Testis (tissue), 3 donors: Measurements from ENCODE around the gene EXD3. TPM values are rescaled to one million over a fixed set of nuclear protein-coding genes. Genes with fewer than 3 reads are reported as not detected.

Experiments
- DNase-seq: peaks from one replicate; pipeline ENCODE4 v3.0.0-alpha.2; 2019
- H3K27ac ChIP-seq, 2 donors: fragments of 200-600 bp; sonication (generic); one replicate each; pipeline ENCODE4 v1.5.1; 2019
- H3K27me3 ChIP-seq: fragments of 200-600 bp; sonication (generic); one replicate; pipeline ENCODE4 v1.5.1; 2019
- H3K36me3 ChIP-seq: fragments of 200-600 bp; sonication (generic); one replicate; pipeline ENCODE4 v1.5.1; 2017; ENCODE audit warnings: low read depth; ENCODE audit errors: missing control alignments
- H3K4me1 ChIP-seq: fragments of 200-600 bp; sonication (generic); one replicate; pipeline ENCODE4 v1.5.1; 2019
- H3K4me3 ChIP-seq, 2 donors: fragments of 200-600 bp; sonication (generic); one replicate each; pipeline ENCODE4 v1.5.1; 2017 to 2019
- H3K9me3 ChIP-seq: fragments of 200-600 bp; sonication (generic); one replicate; pipeline ENCODE4 v1.5.1; 2017
- CTCF ChIP-seq, 3 experiments: fragments of 450-650 bp in 2 of 3; fragments of 200-600 bp in 1 of 3; sonication (generic) in 1 of 3; IDR thresholded peaks; one replicate each; pipeline ENCODE4 v1.5.1; 2016 to 2019; ENCODE audit warnings: antibody characterized with exemption in 3 of 3, mild to moderate bottlenecking in 2 of 3, moderate library complexity in 1 of 3
- POLR2A ChIP-seq: fragments of 450-650 bp; IDR thresholded peaks from one replicate; pipeline ENCODE4 v1.6.1; 2017; ENCODE audit warnings: antibody characterized with exemption, mild to moderate bottlenecking, moderate library complexity
- WGBS, 2 donors: methylation state at CpG; one replicate each; pipeline ENCODE4 v1.1.5; 2018; 5-methylcytosine and 5-hydroxymethylcytosine counted together
- intact Hi-C: fragments of 100-400 bp; cut with DNase I; formaldehyde crosslinking; loops from one replicate; pipeline ENCODE4 v1.15.1; 2023; ENCODE audit warnings: low total_unique reads
- polyA plus RNA-seq: library from polyadenylated mRNA; stranded (reverse); fragments of 350-450 nt; fragmentation: Illumina TruSeq; extraction: RNeasy Lipid Tissue Mini Kit (QIAGEN cat#74804); gene quantifications from one replicate; pipeline ENCODE4 v1.2.3, GENCODE V29; 2014; ENCODE audit warnings: low read depth, low replicate concordance; ENCODE audit not compliant: insufficient read depth
- total RNA-seq, 2 donors: library from RNA; depleted of rRNA; stranded (reverse); fragments of >200 nt; gene quantifications; one replicate each; pipeline ENCODE4 v1.2.3, GENCODE V29; 2016

Gene EXD3
- total and polyA plus RNA-seq, 3 donors from 2014 or later = 8.9 to 24.5 (median 15.5) TPM

- DNase-seq = no peak
- intact Hi-C loops = no loop called here
- H3K4me1 ChIP-seq = peaks cover 13% of the 10 kb centered on the region
- H3K9me3 ChIP-seq = no peaks in the 10 kb centered on the region
- H3K27ac ChIP-seq = no peak overlapping the region
- WGBS, 2 donors = 3% methylated on average over 41 of the region's 76 CpGs; no CpG with 5 or more reads in 1 of the 2 donors
- TF ChIP-seq POLR2A (no peak), CTCF (IDR thresholded peaks at IDR 0.05) (peak; percentile 46 to 90 (median 57))
- H3K27me3 ChIP-seq = no peaks in the 10 kb centered on the region
- peak overlapping the region; percentile 4 to 37 for H3K4me3 ChIP-seq
- H3K36me3 ChIP-seq = no peaks in the 10 kb centered on the region
Measured at GRCh38 chr9:137295238-137295811, 127.6 kb downstream of the EXD3 start.

- TF ChIP-seq POLR2A (no peak), CTCF (IDR thresholded peaks at IDR 0.05) (no peak)
- H3K27me3 ChIP-seq = no peaks in the 10 kb centered on the region
- WGBS, 2 donors = 8 to 24% methylated on average over 15 to 35 of the region's 35 CpGs
- H3K4me3 ChIP-seq = peak overlapping the region; percentile 4 to 37
- no peaks in the 10 kb centered on the region for H3K36me3 ChIP-seq
- H3K4me1 ChIP-seq = peaks cover 13% of the 10 kb centered on the region
- H3K9me3 ChIP-seq = no peaks in the 10 kb centered on the region
- intact Hi-C loops = no loop called here
- H3K27ac ChIP-seq = no peak overlapping the region
- DNase-seq = no peak
Measured at GRCh38 chr9:137294681-137295237, 128.2 kb downstream of the EXD3 start.

DNA sequence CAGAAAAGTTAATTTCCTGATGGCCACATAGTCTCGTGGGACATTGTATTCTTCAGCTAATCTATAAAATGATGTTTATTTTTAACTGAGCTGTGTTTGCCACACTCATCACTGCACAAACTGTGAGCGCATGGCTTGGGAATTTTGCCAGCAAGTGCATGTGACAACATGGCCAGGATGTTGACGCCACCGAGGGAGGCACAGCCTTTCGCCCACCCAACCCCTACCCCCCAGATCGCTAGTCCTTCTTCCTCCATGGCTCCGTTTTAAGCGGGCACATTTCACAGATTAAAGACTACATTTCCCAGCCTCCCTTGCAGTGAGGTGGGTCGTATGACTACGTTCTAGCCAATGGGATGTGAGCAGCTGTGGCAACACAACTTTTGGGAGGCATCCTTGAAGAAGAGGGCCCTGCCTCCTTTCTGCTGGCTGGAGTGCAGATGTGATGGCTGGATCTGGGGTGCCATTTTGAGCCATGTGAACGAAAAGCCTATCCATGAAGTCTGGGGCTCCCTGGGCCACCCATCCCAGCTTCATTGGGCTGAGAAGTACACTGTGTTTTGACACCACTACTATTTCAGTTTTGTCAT is 128.8 kb downstream of the EXD3 start:
- 41 to 50% methylated on average over 11 of the region's 11 CpGs for WGBS, 2 donors
- TF ChIP-seq CTCF (IDR thresholded peaks at IDR 0.05) (no peak), POLR2A (no peak)
- Histone ChIP-seq H3K27me3 (no peaks in the 10 kb centered on the region), H3K36me3 (no peaks in the 10 kb centered on the region), H3K4me3 (peak overlapping the region in 1 of 2 donors; percentile 2), H3K4me1 (peaks cover 13% of the 10 kb centered on the region), H3K27ac (no peak overlapping the region), H3K9me3 (no peaks in the 10 kb centered on the region)
- intact Hi-C loops = no loop called here
- peak; percentile 64 for DNase-seq

DNA sequence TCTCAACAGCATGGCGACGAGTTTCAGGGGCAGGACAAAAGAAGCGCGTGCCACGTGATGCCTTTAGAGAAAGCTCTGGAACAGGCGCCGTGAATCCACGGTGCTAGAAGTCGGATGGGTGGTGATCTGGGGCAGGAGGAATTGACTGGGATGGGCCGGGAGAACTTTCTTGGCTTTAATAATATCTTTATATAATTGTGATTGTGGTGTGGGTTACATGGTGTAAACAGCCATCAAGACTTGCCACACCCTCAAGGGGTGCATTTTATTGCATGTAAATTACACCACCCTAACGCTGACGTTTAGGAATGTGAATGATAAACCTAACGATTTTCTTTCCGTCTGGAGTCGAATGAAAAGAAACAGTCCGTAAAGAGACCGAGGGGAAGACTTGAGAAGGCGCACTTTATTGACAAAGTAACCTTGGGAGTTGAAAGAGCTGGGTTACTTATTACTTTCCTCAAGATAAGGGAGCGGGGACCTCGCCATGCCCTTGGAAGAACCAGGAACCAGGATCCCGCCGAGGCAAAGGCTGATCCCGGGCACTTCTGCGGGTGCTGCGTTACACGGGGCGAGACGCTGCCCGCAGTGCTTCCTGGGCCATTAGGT is 129.4 kb downstream of the EXD3 start:
- Histone ChIP-seq H3K36me3 (no peaks in the 10 kb centered on the region), H3K9me3 (no peaks in the 10 kb centered on the region), H3K27ac (no peak overlapping the region), H3K27me3 (no peaks in the 10 kb centered on the region), H3K4me1 (peaks cover 13% of the 10 kb centered on the region), H3K4me3 (peak overlapping the region in 1 of 2 donors; percentile 2)
- TF ChIP-seq CTCF (IDR thresholded peaks at IDR 0.05) (no peak), POLR2A (no peak)
- intact Hi-C loops = no loop called here
- no peak for DNase-seq
- WGBS, 2 donors = 49 to 55% methylated on average over 29 of the region's 29 CpGs
